Stimulated activated CD8-positive, alpha-beta memory T cell treated with anti-CD3 and anti-CD28 coated beads, Interleukin-4, amount 100 ng/mL, for 4 hours (primary cell): ENCODE data around the gene TNNI3.
A peak's percentile ranks its signal among the peaks of the same experiment; 100 is the strongest.
"Not testable (repeated sequence)": the region's sequence is repeated elsewhere in the genome, so short reads cannot be mapped to it uniquely, and the experiment has no call there.

Experiments
- DNase-seq, 2 donors: peaks; one replicate each; pipeline ENCODE4 v3.0.0-alpha.2; 2020; ENCODE audit warnings: low read depth in 2 of 2, low spot score in 1 of 2

The TNNI3 gene

DNA sequence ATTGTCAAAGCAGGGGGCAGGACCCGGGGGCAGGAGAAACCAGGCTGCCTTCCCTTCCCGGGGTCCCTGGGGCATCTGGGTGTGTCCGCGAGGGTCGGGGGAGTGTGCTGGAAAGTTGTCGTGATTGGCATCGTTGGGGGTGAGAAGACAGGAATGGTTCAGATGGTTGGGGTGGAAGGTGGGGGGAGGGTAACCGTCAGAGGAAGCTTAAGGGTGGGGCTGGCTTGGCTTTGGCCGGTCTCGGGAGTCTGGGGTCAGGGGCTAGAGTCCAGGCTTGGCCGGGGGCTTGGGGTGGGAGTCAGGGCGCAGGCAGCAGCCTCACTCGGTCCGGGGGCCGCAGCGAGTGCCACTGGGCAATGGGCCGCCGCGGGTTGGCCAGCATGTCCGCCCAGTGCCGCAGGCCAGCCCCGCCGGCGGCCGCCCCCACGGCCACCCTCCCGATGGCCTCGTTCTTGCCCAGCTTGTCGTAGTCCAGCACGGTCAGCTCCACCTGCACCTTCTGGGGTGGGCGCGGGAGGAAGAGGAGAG is 15.7 kb upstream of the TNNI3 start:
- no peak for DNase-seq

DNA sequence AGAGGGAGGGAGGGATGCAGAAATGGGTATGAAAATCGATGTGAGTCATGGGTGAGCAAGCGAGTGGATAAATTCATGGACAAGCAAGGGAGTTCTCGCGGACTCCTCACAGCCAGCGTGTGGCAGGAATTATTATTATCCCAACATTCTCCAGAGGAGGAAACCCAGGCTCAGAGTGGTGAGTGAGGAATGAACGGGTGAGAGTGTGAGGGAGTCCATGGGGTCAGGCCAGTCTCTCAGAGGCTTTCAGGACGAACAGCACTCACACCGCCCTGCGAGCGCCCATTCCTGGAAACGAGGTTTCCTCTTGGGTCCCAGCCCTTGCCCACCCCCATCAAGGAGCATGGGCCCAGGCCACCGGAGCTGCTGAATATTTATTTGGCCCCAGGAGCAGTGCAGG is 15.2 kb upstream of the TNNI3 start:
- DNase-seq = no peak

DNA sequence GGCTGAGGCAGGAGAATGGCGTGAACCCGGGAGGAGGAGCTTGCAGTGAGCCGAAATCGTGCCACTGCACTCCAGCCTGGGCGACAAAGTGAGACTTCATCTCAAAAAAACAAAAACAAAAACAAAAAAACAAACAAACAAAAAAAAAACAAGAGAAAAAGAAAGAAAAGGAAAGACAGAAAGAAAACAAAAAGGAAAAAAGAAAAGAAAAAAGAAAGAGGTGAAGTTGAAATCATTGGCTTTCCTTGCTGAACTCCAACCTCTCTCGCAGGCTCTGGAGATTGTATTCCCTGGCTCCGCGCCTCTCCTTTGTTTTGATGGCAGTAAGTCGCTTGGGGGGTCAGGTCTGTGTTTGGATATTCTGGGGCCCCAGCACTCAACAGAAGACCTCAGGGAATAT is 14.8 kb upstream of the TNNI3 start:
- not testable (repeated sequence) for DNase-seq

DNA sequence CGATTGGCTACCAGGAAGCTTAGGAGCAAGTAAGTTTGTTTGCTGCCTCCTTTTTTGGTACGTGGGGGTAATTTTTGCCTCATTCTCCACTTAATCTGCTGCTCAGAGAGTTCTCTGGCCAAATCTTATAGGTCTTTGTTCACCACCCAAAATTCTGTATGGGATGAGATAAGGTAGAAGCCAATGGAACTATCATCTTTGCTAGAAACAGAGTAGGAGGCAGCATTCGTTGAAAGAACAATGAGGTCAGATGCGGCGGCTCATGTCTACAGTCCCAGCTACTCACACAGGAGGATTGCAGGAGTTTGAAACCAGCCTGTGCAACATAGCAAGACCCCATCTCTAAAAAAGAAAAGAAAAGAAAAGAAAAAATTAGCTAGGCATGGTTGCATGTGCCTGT is 13.9 kb upstream of the TNNI3 start:
- DNase-seq = no peak

DNA sequence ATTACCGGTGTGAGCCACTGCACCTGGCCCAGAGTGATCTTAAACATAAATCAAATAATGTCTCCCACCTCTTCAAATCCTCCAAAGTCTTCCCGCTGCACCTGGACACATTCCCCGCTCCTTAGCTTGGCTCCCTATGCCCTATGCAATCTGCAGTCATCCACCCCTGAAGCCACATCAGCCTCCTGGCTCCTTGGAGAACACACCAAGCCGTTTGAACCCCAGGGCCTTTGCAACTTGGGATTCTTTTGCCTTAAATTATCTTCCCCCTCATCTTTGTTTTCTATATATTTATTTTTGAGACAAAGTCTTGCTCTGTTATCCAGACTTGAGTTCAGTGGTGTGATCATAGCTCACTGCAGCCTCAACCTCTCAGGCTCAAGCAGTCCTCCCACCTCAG is 11.6 kb upstream of the TNNI3 start:
- no peak for DNase-seq

DNA sequence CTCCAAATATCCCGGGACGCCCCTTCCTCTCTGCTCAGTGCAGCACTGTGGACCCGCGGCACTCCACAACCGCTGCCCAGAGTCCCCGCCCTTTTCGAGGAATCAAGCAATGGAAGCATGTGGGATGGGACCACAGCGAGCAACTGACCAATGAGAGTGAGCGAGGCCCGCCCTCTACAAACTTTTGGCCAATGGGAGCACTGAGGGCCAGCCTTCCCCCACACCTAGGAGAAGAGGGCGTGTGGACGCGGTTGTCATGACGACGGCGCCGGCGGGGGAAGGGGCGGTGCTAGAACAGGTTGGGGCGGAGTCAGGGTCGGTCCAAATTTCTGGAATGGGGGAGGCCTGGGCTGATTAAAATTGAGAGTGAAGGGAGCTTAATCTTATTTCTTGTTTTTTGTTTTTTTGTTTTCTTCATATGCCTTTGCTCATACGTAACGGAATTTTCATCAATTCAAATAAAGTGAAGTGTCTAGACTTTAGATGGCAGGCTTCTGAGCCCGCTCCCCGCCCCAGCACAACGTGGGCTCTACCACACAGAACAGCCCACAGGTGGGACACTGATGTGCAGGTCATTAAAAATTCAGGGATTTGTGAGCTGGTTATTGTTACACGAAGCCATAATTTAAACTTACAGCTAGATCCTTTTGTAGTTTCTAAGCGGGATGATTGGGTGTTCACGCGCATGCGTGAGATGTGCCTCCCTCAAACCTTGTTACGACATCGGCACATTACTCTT is 9.2 kb upstream of the TNNI3 start, which contains the start of gene DNAAF3:
Gene DNAAF3 (minus strand): TSS at position 84 of the 739 bp plus-strand sequence. CDS start 200 bp downstream, outside the sequence.
- DNase-seq = no peak

DNA sequence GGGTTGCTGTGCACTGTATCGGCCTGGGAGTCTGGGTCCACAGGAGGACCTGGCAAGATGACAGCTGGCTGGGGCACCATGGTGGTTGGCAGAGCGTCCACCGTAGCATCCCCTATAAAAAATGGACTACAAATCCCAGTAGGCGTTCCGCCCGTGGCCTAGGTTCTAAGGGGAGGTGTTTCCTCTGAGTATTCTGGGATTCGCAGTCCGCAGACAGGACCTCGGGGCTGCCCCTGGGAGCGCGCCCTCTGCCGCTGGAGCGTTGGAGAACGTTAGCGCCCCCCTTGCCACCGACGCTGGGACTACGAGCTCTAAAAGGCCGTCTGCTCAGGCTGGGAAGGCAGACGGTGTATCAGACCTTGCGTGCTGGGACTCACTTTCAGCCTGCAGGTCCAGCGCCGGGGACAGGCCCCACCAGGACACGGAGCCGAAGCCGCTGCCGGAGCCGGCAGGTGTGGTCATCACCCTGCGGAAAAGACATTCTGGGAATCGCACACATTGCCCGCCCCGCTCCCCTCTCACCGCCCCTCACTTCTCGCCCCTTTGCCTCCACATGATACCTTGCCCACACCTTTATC is 8.5 kb upstream of the TNNI3 start:
- no peak for DNase-seq

DNA sequence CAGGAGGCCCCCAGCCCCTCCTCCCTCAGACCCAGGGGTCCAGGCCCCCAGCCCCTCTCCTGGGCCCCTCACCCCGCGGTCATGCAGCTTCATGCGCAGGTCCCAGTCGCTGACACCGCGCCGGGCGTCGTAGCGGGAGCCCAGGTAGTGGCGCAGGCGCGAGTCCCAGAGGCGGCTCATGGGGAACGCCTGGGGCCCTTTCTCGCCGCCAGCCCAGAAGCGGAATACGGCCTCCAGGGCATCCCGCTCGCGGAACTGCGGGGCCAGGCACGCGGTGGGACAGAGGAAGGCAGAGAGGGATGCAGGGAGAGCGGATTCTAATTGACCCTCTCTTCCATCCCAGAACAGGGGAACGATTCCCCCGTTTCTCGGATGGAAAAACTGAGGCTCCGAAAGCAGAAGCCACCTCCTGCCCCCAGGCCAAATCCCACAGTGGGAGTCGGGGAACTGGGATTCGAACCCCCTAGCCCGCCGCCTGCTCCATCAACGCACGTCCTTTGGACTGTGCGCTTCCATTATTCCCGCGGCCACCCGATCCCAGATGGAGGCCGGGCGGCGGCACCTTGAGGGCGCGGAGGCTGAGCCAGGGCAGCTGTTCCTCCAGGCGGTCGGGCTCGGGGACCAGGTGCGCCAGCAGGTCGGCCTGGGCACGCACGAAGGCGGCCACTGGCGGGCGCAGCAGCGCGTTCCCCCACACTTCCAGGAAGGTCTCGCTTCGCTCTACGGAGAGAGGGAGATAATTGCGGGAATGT is 4.2 kb upstream of the TNNI3 start:
- no peak for DNase-seq

DNA sequence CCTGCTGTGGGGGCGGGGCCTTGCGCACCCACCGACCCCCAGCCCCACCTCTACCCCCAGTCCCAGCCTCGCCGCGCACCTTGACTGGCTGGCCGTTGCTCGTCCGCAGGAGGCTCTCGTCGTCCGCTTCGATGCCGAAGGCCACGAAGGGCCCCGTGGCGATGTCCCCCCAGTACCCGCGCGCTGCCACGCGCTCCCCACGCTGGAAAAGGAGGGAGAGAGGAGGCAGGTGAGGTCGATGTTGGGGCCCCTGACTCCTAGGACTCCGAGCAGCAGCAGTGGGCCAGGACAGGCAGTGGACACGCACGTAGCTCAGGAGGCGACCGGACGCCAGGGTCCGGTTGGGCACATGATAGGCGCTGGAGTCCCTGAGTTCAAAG is 3.4 kb upstream of the TNNI3 start:
- DNase-seq = no peak

DNA sequence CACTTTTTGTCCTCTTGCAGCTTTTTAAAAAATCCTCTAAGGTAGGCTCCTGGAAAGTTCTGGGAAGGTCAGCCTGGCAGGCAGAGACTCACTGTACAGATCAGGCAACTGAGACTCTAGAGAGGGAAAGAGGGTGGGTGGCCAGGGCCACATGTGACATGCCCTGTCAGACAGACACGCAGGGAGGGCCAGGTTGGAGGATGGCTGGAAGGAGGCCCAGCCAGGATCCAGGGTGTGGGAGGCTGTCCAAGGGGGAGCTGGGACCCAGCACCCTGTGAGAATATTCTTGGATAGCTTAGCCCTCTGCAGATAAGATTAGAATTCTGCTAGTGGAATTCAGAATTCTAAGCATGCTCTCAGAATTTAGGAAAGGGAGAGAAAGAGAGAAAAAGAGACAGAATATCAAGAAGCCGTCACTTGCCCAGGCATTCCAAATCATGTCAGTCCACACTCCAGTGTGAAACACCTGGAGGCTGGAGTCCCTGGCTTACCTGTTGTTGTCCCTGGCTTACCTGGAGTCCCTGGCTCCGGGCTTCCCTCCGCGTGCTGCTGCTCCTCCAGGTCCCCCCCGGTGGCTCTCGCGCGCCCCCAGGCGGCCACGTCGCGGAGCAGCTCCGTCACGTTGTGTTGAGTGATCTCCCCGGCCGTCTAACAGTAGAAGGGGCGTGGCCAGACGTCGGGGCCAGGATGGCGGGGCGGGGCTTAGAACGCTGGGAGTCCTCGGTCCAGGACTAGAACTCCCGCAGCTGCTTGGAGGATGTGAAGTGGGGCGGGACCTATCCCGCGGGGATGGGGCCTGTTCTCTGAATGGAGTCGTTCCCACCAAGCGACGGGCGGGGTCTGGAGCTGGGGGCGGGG is 2.8 kb upstream of the TNNI3 start:
- peak; percentile 65 to 66 for DNase-seq

DNA sequence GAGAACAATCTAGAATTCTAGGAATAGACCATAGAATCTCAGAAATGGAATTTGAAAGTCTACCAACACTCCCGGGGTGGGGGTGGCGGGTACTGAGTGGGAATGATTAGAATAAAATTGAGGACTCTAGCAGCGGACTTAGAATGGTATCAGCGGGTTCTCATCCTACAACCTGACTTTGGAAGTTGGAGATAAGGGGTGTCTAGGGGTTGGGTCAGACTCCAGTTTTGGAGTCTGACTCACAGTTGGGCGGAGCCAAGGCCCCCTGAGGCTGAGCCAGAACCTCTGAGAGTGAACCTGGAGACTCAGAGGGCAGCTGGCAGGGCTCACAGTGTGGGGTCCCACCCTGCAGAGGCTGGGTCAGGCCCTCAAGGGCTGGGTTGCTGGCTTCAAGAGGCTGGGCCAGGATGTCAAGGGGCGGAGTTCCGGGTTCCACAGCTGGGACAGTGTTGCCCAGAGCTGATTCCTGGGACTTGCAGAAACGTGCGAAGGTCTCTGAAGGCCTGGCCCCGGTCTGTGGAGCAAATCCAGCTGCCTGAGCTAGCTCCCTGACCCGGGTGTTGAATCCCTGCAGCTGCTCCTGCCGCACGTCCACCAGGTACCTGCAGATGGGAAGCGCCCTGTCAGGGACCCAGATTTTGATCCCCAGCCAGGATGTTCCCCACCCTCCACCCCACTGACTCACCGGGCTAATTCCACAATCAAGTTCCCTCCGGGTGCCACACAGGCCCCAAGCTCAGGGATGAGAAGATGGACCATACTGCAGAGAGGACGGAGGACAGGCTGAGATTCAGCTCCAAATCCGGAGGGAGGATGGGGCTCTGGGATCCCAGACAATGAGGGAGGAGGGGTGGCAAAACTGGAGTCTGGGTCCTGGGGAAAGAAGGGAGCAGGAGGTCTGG is 1.6 kb upstream of the TNNI3 start:
- no peak for DNase-seq

DNA sequence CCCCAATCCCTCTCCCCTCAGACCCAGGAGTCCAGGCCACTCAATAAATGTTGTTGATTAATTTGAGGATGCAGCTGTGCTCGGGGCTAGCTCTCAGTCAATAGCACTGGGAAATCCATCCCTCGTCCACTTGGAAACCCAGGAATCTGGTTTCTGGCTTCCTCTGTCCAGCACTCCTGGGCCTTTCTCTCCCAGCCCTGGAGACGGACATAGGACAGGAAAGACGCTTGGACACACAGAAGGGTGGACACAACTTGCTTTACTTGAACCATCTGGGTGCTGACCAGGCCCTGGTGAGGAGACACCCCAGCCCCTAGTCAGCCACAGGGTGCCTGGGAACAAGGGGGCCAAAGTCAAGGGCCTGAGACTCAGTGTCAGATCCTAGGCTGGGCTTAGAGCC is 891 bp upstream of the TNNI3 start:
- no peak for DNase-seq

DNA sequence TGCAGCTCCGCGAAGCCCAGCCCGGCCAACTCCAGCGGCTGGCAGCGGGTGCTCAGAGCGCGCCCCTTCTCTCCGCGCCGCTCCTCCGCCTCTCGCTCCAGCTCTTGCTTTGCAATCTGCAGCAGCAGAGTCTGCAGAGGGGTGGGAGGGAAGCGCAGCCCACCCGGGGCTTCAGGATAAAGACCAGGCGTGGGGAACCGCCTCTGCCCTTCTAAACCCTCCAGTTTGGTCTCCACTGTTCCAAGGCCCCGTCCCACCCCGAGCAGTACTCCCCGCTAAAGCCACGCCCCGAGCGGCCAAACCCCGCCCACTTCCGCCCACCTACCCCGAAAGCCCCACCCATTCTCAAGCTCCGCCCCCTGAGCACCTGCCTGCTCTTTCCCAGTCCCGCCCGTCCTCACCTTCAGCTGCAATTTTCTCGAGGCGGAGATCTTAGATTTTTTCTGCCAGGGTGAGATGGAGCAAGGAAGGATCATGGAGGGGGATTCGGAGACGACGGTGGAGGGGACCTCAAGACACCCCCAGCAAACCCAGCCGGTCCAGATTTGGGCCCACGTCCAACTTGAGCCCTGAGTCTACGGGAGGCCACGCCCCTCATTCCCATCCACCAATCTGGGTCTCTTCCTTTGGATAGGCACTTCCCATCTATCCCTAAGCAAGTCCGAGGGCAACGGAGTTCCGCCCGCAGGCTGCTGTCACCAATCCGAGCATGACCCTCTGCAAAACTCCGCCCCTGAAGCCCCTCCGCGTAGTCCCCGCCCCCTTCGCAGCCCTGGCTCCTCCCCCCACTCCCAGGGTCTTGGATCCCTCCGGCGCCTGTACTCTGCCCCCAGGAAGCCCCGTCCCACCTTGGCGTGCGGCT is 1.1 kb downstream of the TNNI3 start:
- DNase-seq = no peak

DNA sequence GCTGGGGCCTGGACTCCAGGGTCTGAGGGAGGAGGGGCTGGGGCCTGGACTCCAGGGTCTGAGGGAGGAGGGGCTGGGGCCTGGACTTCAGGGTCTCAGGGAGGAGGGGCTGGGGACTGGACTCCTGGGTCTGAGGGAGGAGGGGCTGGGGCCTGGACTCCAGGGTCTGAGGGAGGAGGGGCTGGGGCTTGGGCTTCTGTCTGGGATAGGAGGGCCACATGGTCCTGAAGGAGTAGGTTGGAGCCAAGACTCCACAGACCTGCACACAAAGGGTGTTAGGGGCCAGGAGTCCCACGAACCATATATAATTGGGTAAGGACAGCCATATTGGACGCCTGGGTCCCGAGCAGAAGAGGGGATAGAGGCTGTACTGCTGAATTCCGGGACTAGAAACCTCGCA is 1.7 kb downstream of the TNNI3 start:
- DNase-seq = not testable (repeated sequence)

DNA sequence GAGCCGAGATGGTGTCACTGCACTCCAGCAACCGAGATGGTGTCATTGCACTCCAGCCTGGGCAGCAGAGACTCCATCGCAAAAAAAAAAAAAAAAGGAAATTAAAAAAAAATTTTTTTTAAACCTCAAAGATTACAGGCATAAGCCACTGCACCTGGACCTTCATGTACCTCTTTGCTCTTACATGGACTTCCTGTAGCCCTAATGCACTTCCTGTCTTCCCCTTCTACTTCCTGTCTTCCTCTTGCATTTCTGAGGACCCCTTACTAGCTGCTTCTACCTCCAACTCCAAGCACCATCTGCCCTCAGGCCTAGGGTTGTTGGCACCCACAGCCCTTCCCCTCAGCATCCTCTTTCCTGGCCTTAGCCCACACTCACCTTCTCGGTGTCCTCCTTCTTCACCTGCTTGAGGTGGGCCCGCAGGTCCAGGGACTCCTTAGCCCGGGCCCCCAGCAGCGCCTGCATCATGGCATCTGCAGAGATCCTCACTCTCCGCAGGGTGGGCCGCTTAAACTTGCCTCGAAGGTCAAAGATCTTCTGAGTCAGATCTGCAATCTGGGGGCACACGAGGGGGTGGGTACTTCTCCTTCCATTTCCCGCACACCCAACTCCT is 3.8 kb downstream of the TNNI3 start:
- no peak for DNase-seq

DNA sequence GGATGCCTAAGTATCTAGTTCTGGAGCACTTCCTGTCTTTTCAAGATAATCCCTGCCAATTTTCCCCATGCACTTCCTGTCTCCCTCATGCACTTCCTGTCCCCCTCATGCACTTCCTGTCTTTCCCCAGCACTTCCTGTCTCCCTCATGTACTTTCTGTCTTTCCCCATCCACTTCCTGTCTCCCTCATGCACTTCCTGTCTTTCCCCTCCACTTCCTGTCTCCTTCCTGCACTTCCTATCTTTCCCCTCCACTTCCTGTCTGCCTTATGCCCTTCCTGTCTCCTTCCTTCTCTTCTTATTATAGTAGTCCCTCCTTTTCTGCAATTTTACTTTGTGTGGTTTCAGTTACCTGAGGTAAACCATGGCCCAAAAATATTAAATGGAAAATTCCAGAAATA is 5.5 kb downstream of the TNNI3 start:
- no peak for DNase-seq

DNA sequence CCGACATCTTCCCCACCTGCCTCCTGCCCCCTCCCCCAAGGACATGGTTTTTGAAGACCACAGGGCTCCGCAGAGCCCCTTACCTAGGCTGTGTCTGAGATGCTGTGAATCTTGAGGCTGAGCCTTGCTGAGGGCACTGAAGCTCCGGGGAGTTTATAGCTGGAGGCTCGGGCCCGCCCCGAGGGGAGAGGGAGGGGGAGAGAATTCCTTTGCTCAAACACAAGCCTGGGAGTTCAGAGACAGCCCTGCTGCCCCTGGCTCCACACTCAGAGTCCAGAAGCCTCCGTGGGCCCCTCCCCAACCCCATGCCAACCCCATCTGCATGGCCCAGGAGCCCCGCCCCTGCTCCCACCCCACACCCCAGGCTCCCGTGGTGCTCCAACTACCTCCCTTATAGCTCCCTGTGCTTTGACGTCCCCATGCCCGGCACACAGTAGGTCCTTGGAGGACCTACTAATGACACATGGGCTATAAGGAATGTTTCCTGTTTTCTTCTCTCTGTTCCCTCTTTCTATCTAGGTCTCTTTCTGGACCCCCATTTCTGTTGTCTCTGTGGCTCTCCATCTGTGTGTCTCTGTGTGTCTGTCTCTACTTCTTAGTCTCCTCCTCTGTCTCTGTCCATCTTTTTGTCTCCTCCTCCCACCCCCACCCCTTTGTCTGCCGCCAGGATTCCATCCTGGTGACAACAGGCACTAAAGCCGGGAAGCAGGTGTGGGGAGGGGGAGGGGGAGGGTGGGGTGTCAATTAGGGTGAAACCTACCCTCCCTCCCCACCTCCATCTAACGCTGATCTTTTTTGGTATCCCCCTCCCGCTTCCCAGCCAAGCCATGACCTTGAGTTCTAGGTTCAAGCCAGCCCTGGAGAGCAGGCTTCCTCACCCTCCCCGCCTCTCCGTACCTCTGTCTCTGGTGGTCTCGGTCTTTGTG is 8.2 kb downstream of the TNNI3 start, which contains the start of gene TNNT1:
Gene TNNT1 (minus strand): TSS at position 129 of the 926 bp plus-strand sequence. CDS start 2,049 bp downstream, outside the sequence.
- DNase-seq = no peak
